Caco-2 (cell line): Measurements from ENCODE around the gene DCTN4. TPM values are rescaled to one million over a fixed set of nuclear protein-coding genes. Genes with fewer than 3 reads are reported as not detected.

Experiments
- BruUV-seq: library from RNA; stranded (reverse); fragments of 400-500 nt; replicated peaks from 2 replicates; lab custom pipeline; 2021; lab: Mats Ljungman, UMichigan
- CTCF ChIA-PET: fragments of 300-600 bp; sonication (Branson Sonifier 250); formaldehyde crosslinking; loops from one replicate; lab custom pipeline; 2022; ENCODE audit warnings: antibody characterized with exemption; lab: Charles Lee
- POLR2A ChIA-PET: fragments of 300-600 bp; sonication (Branson Sonifier 250); formaldehyde crosslinking; loops from one replicate; lab custom pipeline; 2022; ENCODE audit warnings: antibody characterized with exemption; lab: Charles Lee
- DNase-seq, 2 experiments: peaks; one replicate each; pipeline versions ENCODE4 v3.0.0 to v3.0.0-alpha.2; 2020 to 2022
- H3K27me3 ChIP-seq: replicated peaks from 2 replicates; pipeline ENCODE4 v1.6.0; 2011; ENCODE audit warnings: low read length; ENCODE audit not compliant: control insufficient read depth, insufficient read depth
- H3K36me3 ChIP-seq: 2 replicates; pipeline ENCODE4 v1.5.1; 2011; ENCODE audit warnings: low read length; ENCODE audit not compliant: control insufficient read depth, insufficient read depth
- H3K4me1 ChIP-seq: fragments of 250-450 bp; sonication (Bioruptor Pico); 2 replicates; pipeline ENCODE4 v1.5.1; 2020; ENCODE audit warnings: mild to moderate bottlenecking
- H3K4me3 ChIP-seq: 2 replicates; pipeline ENCODE4 v1.5.1; 2011; ENCODE audit warnings: low read depth, mild to moderate bottlenecking, control low read depth, low read length
- H3K9me3 ChIP-seq: fragments of 250-450 bp; sonication (Bioruptor Pico); 2 replicates; pipeline ENCODE4 v1.5.1; 2020; ENCODE audit warnings: mild to moderate bottlenecking, moderate library complexity
- H3K27ac Mint-ChIP-seq: one replicate; pipeline ENCODE4 v1.8.0; 2022; ENCODE audit warnings: mixed read lengths; ENCODE audit not compliant: unreplicated experiment
- H3K27me3 Mint-ChIP-seq: one replicate; pipeline ENCODE4 v1.8.0; 2022; ENCODE audit warnings: mixed read lengths; ENCODE audit not compliant: insufficient read depth, unreplicated experiment
- H3K36me3 Mint-ChIP-seq: one replicate; pipeline ENCODE4 v1.8.0; 2022; ENCODE audit warnings: mild to moderate bottlenecking, mixed read lengths; ENCODE audit not compliant: insufficient read depth, unreplicated experiment
- H3K4me1 Mint-ChIP-seq: one replicate; pipeline ENCODE4 v1.8.0; 2022; ENCODE audit warnings: low read depth, mixed read lengths; ENCODE audit not compliant: unreplicated experiment
- H3K4me3 Mint-ChIP-seq: one replicate; pipeline ENCODE4 v1.8.0; 2022; ENCODE audit warnings: mild to moderate bottlenecking, moderate library complexity, mixed read lengths; ENCODE audit not compliant: unreplicated experiment
- H3K9me3 Mint-ChIP-seq: one replicate; pipeline ENCODE4 v1.8.0; 2022; ENCODE audit warnings: mixed read lengths; ENCODE audit not compliant: unreplicated experiment
- intact Hi-C: fragments of 100-400 bp; cut with micrococcal nuclease; formaldehyde crosslinking; loops from one replicate; pipeline ENCODE4 v1.10.0; 2022; ENCODE audit not compliant: unreplicated experiment
- total RNA-seq: library from RNA; stranded (reverse); gene quantifications from 2 replicates; pipeline ENCODE4 v1.2.3, GENCODE V29; 2022
- TF ChIP-seq, protein P1 (sequence below), 2 experiments: fragments of 200-600 bp in 1 of 2; IDR thresholded peaks; 1 replicate in 1 of 2; 2 replicates in 1 of 2; pipeline versions ENCODE4 v1.5.1 to v1.8.0; 2011 to 2022; ENCODE audit warnings: antibody characterized with exemption in 1 of 2, control low read depth in 1 of 2, inconsistent platforms in 1 of 2, low read depth in 1 of 2, low read length in 1 of 2, mild to moderate bottlenecking in 1 of 2, moderate library complexity in 1 of 2; ENCODE audit not compliant: insufficient read depth in 1 of 2, severe bottlenecking in 1 of 2, unreplicated experiment in 1 of 2

DCTN4 gene
- total RNA-seq, 1 experiment from 2014 or later = 62.2 TPM

DNA sequence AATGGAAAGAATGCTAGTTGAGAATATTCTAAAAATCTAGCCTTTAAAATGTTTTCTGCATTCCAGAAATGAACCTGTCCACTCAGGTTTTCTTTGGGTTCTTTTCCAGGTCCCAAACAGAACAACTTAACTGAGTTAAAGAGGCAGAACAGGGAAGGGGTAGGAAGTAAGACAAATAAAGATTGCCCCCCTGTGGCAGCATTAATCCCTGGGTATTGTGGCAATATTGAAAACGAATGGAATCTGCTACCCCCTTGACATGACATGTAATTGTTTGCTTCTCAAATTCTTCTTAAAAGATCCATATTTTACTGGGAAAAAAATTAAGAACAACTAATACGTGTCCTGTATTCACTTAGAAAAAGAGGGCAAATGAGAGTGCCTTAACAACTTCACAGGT, 48.7 kb downstream of the DCTN4 start:
- ChIA-PET POLR2A (no interaction called here), CTCF (no interaction called here)
- no peaks in the 10 kb centered on the region for H3K27me3 ChIP-seq
- no peak overlapping the region for H3K4me3 Mint-ChIP-seq
- H3K36me3 Mint-ChIP-seq = peaks cover 27% of the 10 kb centered on the region
- H3K9me3 Mint-ChIP-seq = no peaks in the 10 kb centered on the region
- intact Hi-C loops = loop anchor here (1.0 kb wide), 1 partner anchor 149 kb away; no protein-coding TSS in a partner anchor
- no peaks in the 10 kb centered on the region for H3K9me3 ChIP-seq
- peaks cover 3% of the 10 kb centered on the region; the same call in 1 of the 2 replicates for H3K36me3 ChIP-seq
- no TSS peak for BruUV-seq
- no peaks in the 10 kb centered on the region for H3K27me3 Mint-ChIP-seq
- H3K4me3 ChIP-seq = no peak overlapping the region
- no peaks in the 10 kb centered on the region for H3K4me1 Mint-ChIP-seq
- DNase-seq = peak in 1 of 2 experiments; percentile 19
- H3K4me1 ChIP-seq = no peaks in the 10 kb centered on the region
- H3K27ac Mint-ChIP-seq = no peak overlapping the region
- TF ChIP-seq, protein P1, sequence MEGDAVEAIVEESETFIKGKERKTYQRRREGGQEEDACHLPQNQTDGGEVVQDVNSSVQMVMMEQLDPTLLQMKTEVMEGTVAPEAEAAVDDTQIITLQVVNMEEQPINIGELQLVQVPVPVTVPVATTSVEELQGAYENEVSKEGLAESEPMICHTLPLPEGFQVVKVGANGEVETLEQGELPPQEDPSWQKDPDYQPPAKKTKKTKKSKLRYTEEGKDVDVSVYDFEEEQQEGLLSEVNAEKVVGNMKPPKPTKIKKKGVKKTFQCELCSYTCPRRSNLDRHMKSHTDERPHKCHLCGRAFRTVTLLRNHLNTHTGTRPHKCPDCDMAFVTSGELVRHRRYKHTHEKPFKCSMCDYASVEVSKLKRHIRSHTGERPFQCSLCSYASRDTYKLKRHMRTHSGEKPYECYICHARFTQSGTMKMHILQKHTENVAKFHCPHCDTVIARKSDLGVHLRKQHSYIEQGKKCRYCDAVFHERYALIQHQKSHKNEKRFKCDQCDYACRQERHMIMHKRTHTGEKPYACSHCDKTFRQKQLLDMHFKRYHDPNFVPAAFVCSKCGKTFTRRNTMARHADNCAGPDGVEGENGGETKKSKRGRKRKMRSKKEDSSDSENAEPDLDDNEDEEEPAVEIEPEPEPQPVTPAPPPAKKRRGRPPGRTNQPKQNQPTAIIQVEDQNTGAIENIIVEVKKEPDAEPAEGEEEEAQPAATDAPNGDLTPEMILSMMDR (IDR thresholded peaks at IDR 0.05; ENCODE audit: insufficient read depth in 1 of 2, low read depth in 1 of 2, low read length in 1 of 2, severe bottlenecking in 1 of 2, unreplicated experiment in 1 of 2) = no peak

DNA sequence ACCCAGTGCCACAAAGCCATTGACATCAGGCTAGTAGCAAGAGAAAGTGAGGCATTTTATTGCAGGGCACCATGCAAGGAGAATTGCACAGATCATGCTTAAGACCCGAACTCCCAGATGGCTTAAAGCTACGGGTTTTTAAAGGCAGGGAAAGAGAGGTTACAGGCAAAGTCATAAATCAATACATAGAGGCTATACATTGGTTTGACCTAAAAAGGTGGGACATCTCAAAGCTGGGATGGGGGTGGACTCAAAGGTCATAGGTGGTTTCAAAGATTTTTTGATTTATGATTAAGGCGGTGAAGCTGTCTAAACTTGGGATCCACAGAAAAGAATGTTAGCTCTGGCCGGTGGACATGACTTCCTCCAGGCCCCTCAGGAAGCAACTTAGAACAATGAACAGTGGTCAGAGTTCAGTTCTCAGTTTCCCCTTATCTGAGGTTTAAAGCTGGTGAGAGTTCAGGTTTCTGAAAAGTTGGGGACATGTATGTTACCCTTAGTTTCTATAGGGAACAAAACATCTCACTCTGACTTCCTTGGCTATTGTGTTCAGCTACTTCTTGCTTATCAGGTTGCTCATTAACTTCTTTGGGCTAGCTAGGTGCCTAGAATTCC, 51.9 kb downstream of the DCTN4 start:
- H3K4me3 ChIP-seq = no peak overlapping the region
- CTCF ChIA-PET = interaction anchor here (1.2 kb wide), 1 partner anchor 72 kb away, joined by 3 read pairs; no protein-coding TSS in a partner anchor
- Mint-ChIP-seq H3K9me3 (no peaks in the 10 kb centered on the region), H3K36me3 (peaks cover 15% of the 10 kb centered on the region), H3K4me1 (no peaks in the 10 kb centered on the region), H3K27ac (no peak overlapping the region), H3K27me3 (no peaks in the 10 kb centered on the region), H3K4me3 (no peak overlapping the region)
- DNase-seq = no peak
- POLR2A ChIA-PET = interaction anchor here (0.5 kb wide), 1 partner anchor 1983 kb away, joined by 4 read pairs; no protein-coding TSS in a partner anchor
- no TSS peak for BruUV-seq
- intact Hi-C loops = loop anchor here (10.0 kb wide), 1 partner anchor 252 kb away; no protein-coding TSS in a partner anchor
- no peaks in the 10 kb centered on the region for H3K27me3 ChIP-seq
- H3K36me3 ChIP-seq = peaks cover 3% of the 10 kb centered on the region; the same call in 1 of the 2 replicates
- H3K4me1 ChIP-seq = no peaks in the 10 kb centered on the region
- no peaks in the 10 kb centered on the region for H3K9me3 ChIP-seq
- TF ChIP-seq, protein P1 (IDR thresholded peaks at IDR 0.05; ENCODE audit: insufficient read depth in 1 of 2, low read depth in 1 of 2, low read length in 1 of 2, severe bottlenecking in 1 of 2, unreplicated experiment in 1 of 2) = no peak

DNA sequence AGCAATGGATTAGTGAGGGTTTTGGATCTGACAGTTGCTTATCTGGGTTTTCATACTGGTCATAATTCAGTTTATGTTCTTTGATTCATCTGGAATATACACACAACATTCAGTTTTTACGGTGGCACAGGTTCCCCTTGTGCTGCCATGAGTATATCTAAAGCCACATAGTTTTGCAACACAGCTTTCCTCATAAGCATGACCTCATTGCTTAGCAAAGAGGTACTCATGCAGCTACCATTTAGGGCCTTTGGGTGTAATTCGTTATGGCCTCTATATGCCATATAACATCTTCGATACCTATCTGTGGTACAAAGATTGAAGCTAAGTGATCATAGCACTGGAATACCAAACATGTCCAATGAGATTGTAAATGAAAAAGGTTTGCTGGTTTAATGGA, 55.1 kb downstream of the DCTN4 start:
- Mint-ChIP-seq H3K4me1 (no peaks in the 10 kb centered on the region), H3K4me3 (no peak overlapping the region), H3K27ac (no peak overlapping the region), H3K9me3 (no peaks in the 10 kb centered on the region), H3K27me3 (no peaks in the 10 kb centered on the region), H3K36me3 (peaks cover 17% of the 10 kb centered on the region)
- intact Hi-C loops = loop anchor here (10.0 kb wide), 1 partner anchor 249 kb away; no protein-coding TSS in a partner anchor
- no peaks in the 10 kb centered on the region for H3K4me1 ChIP-seq
- no peaks in the 10 kb centered on the region for H3K9me3 ChIP-seq
- BruUV-seq = no TSS peak
- H3K36me3 ChIP-seq = peaks cover 3% of the 10 kb centered on the region; the same call in 1 of the 2 replicates
- H3K4me3 ChIP-seq = no peak overlapping the region
- DNase-seq = no peak
- TF ChIP-seq, protein P1 (IDR thresholded peaks at IDR 0.05; ENCODE audit: insufficient read depth in 1 of 2, low read depth in 1 of 2, low read length in 1 of 2, severe bottlenecking in 1 of 2, unreplicated experiment in 1 of 2) = no peak
- H3K27me3 ChIP-seq = no peaks in the 10 kb centered on the region
- POLR2A ChIA-PET = interaction anchor here (0.6 kb wide), 1 partner anchor 229 kb away, joined by 3 read pairs; no protein-coding TSS in a partner anchor
- CTCF ChIA-PET = no interaction called here
